H54 (cell line): ENCODE data around the gene SLC35G6.
"Not testable (repeated sequence)": the region's sequence is repeated elsewhere in the genome, so short reads cannot be mapped to it uniquely, and the experiment has no call there.

ENCODE experiments used
- DNase-seq: peaks from one replicate; pipeline ENCODE4 v3.0.0; 2011; ENCODE audit warnings: low spot score, mixed read lengths; ENCODE audit not compliant: insufficient read length
- FAIRE-seq: peaks from 3 replicates; lab custom pipeline; 2011; peaks lifted over from hg19 to GRCh38; lab: Jason Lieb, UNC
- POLR2A ChIP-seq: IDR thresholded peaks from 2 replicates; pipeline ENCODE4 v1.6.1; 2011; ENCODE audit warnings: low read depth, mild to moderate bottlenecking, low read length

SLC35G6 gene

GRCh38 chr17:7466639-7467341 lies 14.5 kb upstream of the SLC35G6 start:
- FAIRE-seq (peak; percentile 33), DNase-seq (no peak)
- no peak for TF ChIP-seq POLR2A

DNA sequence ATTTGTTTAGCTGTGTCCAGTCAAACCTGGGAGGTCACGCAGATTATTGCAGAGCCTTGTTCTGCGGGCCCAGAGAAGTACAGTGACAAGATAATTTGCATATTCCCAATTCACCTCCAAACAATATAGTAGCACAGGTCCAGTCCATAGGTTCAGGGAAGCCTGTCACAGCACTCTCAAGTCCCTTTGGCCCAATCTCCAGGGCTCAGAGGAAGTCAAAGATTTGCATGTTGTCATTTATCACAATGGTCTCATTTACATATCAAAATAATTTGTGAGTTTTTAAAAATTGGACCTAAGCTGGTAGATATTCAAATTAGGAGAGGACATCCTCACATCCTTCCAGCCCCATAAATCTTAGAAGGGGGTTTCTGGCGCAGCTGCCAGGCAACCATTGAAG lies 13.7 kb upstream of the SLC35G6 start:
- no peak for TF ChIP-seq POLR2A
- no peak for FAIRE-seq
- no peak for DNase-seq

DNA sequence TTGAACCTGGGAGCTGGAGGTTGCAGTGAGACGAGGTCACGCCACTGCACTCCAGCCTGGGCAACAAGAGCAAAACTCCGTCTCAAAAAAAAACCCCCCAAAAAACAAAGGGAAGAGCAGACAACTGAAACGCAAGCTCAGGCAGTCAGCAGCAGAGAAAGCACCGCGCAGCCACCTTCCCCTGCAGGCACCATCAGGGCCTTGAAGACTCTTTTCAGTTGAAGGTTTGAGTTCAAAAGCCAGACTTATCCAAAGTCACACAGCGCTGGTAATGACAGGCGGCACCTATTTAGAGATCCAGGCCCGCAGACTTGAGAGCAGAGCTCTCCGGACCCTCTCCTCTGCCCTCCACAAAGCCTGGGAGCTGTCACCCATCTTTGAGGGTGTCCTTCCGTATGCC lies 13.0 kb upstream of the SLC35G6 start:
- TF ChIP-seq POLR2A: no peak
- no peak for DNase-seq
- no peak for FAIRE-seq

- TF ChIP-seq POLR2A: no peak
- FAIRE-seq (no peak), DNase-seq (no peak)
Measured at GRCh38 chr17:7468804-7469389, 12.3 kb upstream of the SLC35G6 start.

DNA sequence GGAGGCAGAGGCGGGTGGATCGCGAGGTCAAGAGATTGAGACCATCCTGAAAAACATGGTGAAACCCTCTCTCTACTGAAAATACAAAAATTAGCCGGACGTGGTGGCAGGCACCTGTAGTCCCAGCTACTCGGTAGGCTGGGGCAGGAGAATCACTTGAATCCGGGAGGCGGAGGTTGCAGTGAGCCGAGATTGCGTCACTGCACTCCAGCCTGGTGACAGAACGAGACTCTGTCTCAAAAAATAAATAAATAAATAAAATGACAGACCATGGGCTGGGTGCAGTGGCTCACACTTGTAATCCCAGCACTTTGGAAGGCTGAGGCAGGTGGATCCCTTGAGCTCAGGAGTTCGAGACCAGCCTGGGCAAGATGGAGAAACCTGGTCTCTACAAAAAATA lies 11.4 kb upstream of the SLC35G6 start:
- FAIRE-seq, DNase-seq: not testable (repeated sequence)

- not testable (repeated sequence) for FAIRE-seq, DNase-seq
Measured at GRCh38 chr17:7470457-7470973, 10.7 kb upstream of the SLC35G6 start.

DNA sequence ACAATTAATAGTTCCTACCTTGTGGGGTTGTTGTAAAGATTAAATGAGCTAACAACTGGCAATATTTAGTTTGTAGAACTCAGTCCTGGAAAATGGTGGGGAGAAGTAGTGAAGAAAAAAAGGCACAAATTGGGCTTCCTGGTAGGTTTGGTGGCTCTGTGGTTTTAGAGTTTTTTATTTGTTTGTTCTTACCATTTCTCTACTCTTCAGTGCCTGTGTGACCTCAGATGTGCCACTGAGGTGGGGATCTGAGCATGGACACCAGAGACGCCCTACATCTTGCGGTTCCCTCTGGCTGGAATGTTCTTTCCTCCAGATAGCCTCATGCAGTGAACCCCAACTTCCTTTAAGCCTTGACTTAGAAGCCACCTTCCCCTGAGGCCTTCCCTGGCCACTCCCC lies 9.5 kb upstream of the SLC35G6 start:
- DNase-seq (no peak), FAIRE-seq (no peak)
- no peak for TF ChIP-seq POLR2A

DNA sequence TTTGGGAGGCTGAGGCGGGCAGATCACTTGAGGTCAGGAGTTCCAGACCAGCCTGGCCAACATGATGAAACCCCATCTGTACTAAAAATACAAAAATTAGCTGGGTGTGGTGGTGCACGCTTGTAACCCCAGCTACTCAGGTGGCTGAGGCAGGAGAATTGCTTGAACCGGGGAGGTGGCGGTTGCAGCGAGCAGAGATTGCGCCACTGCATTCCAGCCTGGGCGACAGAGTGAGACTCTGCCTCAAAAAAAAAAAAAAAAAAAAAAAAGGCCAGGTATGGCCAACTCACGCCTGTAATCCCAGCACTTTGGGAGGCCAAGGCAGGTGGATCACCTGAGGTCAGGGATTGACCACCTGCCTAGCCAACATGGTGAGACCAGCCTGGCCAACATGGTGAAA lies 6.5 kb upstream of the SLC35G6 start:
- FAIRE-seq, DNase-seq: not testable (repeated sequence)

GRCh38 chr17:7475764-7476422 lies 5.4 kb upstream of the SLC35G6 start:
- DNase-seq (no peak), FAIRE-seq (no peak)
- TF ChIP-seq POLR2A: no peak

GRCh38 chr17:7476494-7476893 lies 4.8 kb upstream of the SLC35G6 start:
- FAIRE-seq: peak; percentile 82
- no peak for TF ChIP-seq POLR2A
- peak; percentile 87 for DNase-seq

- TF ChIP-seq POLR2A: no peak
- DNase-seq: no peak
- no peak for FAIRE-seq
Measured at GRCh38 chr17:7476951-7477350, 4.3 kb upstream of the SLC35G6 start.

GRCh38 chr17:7477392-7478275 lies 3.6 kb upstream of the SLC35G6 start:
- TF ChIP-seq POLR2A: no peak
- no peak for DNase-seq
- FAIRE-seq: no peak

DNA sequence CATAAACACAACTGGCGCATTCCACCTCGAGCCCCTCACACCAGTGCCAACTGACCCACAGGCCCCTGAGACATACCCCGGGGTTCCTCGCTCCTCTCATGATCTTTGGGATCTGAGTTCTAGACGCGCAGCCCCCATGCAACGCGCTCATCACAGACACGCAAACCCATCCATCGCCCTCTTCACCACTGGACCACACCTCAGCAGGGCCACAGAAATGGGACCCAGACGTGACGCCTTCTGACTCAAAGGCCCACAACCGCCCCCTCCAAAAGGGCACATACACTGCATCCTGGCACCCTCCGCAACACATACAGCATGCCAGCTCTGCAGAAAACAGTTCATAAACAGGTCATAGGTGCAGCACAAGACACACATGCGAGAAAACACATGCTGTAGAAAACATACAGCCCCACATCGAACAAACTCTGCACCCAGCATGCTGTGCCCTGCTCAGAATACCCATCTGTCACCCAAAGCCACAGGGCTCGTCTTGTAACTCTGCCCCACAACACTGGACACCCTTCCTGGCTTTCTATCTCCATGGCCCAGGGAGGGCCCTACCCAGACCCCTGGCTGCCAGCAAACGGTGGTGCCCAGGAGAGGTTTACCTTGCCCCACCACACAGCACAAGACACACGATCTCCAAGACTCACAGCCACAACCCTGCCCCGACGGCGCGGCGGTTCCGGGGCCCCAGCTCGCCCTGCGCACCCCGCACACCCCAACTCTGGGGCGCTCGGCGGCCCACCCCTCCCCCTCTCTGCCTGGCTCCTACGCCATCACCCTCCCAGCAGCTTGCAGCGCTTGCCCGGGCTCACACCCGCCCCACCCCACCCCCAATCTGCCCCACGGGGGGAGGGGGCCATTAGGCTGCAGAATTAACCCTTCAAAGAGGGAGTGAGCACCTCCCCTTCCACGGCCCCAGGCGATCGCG lies 2.7 kb upstream of the SLC35G6 start:
- 0 out of 2 replicates have a peak, but pooled peaks have one; percentile 19 for TF ChIP-seq POLR2A
- FAIRE-seq (no peak), DNase-seq (peak; percentile 57)
